Kidney capillary endothelial cell (primary cell): Measurements from ENCODE around the gene BBS9.

Experiments used
- DNase-seq: peaks from one replicate; pipeline ENCODE4 v3.0.0-alpha.2; 2018; ENCODE audit warnings: low spot score

Gene BBS9

GRCh38 chr7:33127085-33127484 is 2.3 kb upstream of the BBS9 start:
- no peak for DNase-seq

DNA sequence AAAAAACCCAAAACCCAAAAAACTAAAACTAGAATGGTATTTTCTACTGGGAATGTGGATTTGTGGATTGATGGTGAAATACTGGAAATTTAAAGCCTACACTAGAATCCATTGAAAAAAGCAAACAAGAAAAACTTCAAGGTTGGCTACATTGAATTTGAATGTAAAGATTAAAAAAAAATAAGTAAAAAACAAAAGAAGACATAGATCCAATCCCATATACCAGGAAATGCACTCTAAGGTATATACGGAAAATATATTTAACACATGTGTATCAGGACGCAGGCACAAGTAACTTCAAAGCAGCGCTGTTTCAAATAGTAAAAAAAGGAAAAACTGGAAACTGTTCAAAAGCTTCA is 754 bp upstream of the BBS9 start:
- DNase-seq = no peak

- no peak for DNase-seq
These were observed 416 bp downstream of the BBS9 start for GRCh38 chr7:33129806-33130153.

DNA sequence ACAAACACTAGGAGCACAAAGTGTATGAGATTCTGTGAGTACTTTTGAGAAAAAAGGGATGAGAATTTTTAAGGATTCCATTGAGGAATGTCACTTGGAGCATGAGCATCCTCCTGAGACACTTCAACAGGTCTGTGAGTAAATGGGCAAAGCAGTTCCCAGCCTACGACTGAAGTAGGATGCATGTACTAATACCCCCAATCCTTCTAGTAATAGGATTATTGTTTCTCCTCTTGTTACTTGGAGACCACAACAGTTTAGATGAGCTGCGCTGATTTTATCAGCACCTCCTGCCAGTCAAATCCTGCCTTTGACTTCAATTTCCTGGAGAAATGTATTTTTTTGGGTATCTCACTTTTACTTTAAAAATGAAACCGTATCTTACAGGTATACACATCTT is 820 bp downstream of the BBS9 start:
- DNase-seq = no peak

DNA sequence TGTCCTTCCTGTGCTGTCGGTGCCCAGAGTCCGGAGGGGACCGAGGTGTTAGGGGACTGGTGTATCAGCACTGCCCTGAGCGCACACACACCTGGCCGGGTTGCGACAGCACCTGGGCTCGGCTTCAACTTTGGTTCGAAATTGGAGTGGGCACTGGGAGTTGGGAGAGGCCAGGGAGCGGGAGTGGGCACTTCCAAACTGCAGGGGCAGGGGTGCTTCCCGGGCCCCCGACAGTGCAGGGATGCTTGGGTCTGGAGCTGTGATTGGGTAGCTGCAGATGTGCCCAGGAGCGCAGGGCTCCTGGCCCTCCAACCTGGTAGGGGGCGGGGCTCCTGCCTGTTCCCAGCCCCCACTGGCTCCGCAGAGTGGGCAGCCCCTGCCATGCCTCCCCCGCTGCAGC is 7.7 kb downstream of the BBS9 start:
- no peak for DNase-seq

- no peak for DNase-seq
These were observed 13.2 kb downstream of the BBS9 start for GRCh38 chr7:33142585-33142984.

- DNase-seq = no peak
These were observed 14.8 kb downstream of the BBS9 start for GRCh38 chr7:33143996-33144718.

GRCh38 chr7:33145156-33145555 is 15.8 kb downstream of the BBS9 start:
- no peak for DNase-seq

DNA sequence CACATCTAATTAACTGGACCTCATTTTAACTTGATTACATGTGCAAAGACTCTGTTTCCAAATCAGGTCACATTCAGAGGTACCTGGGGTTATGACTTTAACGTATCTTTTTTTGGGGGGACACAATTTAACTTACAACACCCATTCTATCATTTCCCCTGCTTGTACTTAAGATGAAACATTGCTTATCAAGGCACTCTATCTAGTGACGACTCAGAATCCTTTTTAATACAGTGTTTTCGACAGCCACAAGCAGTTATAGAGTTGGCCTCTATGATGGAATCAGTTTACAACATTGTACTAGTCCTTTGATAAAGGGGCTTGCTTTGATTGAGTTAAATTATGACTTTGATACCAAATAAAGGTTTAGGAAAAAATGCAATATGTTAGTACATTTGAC is 22.7 kb downstream of the BBS9 start:
- DNase-seq = no peak

- no peak for DNase-seq
These were observed 26.4 kb downstream of the BBS9 start for GRCh38 chr7:33155811-33156210.

DNA sequence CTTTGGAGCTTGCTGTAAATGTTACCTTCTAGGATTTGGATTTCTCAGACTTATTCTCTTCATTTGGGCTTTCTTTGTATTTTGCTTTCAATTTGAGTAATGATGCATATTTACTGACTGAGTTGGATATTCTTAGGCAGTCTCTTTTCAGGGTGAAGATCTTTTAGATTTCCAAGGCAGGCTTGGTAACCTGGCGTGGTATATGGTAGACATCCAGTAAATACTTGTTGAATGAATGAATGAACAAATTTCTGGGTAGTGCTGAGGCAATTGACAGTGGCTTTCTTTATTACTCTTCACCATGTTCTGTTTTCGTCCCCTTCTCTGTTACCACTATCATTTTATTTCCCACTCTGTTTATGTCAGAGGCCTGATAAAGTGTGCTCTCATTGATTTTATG is 27.1 kb downstream of the BBS9 start:
- no peak for DNase-seq

DNA sequence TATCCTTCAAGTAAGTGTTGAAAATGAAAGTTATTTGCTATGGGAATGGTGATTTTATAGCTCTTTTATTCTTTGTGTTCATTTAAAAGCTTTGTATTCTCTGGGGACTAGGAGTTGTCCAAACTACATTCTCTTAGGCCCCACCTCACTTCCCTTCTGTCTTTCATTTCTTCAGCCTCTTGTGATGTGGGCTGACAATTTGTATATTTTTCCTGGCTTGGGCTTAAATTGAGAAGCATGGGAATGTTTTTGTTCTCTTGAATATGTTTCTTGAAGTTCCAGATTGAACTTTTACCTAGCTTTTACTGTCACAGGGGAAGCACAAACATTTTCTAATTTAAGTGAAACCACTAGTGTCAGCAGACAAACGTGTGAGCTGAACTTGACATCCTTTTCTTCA is 27.9 kb downstream of the BBS9 start:
- DNase-seq = no peak

GRCh38 chr7:33157781-33158180 is 28.4 kb downstream of the BBS9 start:
- DNase-seq = no peak

DNA sequence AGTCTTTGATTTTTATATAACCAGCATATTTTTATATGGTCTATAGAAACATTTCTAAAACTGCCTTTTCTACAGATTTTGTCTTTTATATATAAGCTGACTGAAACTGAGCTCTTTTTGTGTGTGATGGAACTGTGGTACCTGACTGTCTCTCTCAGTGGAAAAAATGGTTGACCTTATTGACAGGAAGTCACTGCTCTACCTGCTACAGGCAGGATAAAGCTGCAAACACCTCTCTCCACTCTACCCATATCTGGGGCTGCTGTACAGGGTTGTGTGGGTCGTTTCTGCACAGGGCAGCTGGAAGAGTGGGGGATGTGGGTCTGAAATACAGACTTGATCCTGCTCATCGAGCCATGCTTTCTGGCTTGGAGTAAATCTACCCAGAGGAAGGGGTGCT is 48.5 kb downstream of the BBS9 start:
- no peak for DNase-seq

DNA sequence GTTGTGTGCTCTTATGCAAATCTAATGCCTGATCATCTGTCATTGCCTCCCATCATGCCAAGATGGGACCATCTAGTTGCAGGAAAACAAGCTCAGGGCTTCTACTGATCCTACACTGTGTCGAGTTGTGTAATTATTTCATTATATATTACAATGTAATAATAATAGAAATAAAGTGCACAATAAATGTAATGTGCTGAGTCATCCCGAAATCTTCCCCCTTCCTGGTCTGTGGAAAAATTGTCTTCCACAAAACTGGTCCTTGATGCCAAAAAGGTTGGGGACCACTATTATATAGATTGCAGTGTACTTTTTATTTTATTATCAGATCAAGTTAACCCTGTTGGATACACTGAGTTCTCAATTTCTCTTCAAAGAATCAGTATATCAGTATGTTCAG is 50.2 kb downstream of the BBS9 start:
- DNase-seq = no peak

GRCh38 chr7:33183504-33183903 is 54.1 kb downstream of the BBS9 start:
- DNase-seq = no peak

DNA sequence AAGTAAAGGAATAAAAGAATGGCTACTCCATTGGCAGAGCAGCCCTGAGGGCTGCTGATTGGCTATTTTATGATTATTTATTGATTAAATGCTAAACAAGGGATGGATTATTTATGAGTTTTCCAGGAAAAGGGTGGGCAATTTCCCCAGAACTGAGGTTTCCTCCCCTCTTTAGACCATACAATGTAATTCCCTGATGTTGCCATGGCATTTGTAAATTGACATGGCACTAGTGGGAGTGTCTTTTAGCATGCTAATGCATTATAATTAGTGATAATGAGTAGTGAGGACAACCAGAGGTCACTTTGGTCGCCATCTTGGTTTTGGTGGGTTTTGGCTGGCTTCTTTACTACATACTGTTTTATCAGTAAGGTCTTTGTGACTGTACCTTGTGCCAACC is 55.5 kb downstream of the BBS9 start:
- no peak for DNase-seq

GRCh38 chr7:33185786-33186185 is 56.4 kb downstream of the BBS9 start:
- DNase-seq = peak; percentile 32

- no peak for DNase-seq
These were observed 56.8 kb downstream of the BBS9 start for GRCh38 chr7:33186192-33186591.

- no peak for DNase-seq
These were observed 61.4 kb downstream of the BBS9 start for GRCh38 chr7:33190688-33191304.

- no peak for DNase-seq
These were observed 62.0 kb downstream of the BBS9 start for GRCh38 chr7:33191340-33191739.

DNA sequence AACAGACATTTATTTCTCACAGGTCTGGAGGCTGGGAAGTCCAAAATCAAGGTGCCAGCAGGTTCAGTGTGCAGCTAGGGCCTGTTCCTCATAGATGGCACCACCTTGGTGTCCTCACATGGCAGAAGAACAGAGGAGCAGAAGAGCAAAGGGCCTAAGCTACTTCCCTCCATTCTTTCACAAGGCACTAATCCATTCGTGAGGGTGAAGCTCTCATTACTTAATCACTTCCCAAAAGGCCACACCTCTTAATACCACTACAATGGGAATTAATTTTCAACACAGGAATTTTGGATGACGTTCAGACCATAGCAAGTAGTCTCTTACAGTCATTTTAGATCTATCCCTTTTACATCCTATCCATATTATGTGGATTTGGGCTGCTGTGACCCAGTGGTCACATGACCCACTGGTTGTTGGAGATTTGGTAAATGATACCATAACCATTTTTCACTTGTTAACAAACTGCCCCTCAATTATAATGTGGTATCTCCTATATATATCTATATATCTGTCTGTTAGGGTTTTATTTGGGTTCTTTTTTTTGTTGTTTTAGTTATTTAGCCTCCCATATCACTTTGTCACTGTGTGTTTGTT is 63.4 kb downstream of the BBS9 start:
- no peak for DNase-seq

DNA sequence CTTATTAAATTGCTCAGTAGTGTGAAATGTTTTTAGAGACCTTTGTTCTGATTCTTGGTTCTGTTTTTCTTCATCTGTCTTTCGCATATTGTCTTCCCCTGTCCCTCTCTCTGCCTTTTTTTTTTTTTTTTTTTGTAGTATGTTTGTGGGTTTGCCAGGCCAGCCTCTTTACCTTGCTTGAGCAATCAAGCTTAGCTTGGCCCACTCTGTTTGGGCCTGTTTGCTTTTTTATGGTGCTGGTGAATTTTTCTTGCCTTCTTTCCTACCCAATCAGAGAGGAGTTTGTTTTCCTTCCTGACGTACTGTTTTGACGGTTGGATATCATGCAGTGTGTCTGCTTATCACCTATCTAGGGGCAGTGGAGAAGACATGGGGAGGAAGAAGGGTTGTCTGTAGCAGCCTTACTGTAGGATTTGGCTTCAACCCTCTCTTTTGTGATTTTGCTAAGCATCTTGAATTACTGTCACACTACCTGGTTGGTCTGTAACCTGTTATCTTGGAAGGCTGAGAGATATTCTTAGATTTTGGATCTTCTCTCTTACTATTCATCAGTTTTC is 64.0 kb downstream of the BBS9 start:
- DNase-seq = no peak

- DNase-seq = no peak
These were observed 65.9 kb downstream of the BBS9 start for GRCh38 chr7:33195264-33195663.
